HG02884 (cell line): ENCODE data around the gene ARAP3.

Source experiments
- ATAC-seq: cut with Tn5 transposase; IDR thresholded peaks from one replicate; pipeline ENCODE4 v1.9.1; 2021; ENCODE audit warnings: mild to moderate bottlenecking, moderate library complexity; ENCODE audit not compliant: unreplicated experiment

ARAP3 gene

DNA sequence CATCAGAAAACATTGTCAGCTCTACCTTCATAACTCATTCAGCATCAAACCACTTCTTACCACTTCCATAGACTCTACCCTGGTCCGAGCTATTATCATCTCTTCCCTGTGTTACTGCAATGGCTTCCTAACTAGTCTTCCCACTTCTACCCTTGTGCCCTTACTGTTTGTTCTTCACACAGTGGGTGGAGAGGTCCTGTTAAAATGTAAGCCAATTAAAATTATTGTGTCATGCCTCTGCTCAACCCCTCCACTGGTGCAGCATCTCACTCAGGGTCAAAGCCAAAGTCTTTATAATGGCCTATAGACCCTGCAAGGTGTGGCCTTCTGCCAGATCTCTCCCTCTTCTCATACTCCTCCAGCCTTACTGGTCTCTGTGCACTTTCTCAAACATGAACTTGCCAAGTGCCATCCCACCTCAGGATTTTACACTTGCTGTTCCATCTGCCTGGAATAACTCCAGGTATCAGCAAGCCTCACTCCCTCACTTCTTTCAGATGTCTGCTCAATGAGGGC lies 22.8 kb upstream of the ARAP3 start:
- ATAC-seq = no peak

DNA sequence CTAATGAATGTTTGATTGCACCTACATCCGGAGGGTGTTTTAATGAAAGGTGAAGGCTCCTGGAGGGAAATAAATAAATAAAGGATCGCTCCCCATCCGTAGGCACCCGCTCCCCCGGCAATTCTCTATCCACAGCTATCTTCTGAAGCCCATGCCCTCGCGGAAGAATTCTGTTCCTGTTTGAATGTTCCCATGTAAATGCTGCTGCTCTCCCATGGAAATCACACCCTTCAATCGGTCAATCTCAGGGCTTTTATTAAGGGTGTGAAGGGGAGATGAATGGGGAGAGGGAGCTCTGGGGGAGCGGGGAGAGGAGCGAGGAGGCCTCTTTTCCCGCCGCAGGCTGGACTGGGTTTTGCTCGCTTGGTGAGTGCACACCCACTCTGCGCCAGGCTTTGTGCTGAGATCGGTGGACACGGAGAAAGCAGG lies 21.1 kb upstream of the ARAP3 start:
- ATAC-seq = no peak

DNA sequence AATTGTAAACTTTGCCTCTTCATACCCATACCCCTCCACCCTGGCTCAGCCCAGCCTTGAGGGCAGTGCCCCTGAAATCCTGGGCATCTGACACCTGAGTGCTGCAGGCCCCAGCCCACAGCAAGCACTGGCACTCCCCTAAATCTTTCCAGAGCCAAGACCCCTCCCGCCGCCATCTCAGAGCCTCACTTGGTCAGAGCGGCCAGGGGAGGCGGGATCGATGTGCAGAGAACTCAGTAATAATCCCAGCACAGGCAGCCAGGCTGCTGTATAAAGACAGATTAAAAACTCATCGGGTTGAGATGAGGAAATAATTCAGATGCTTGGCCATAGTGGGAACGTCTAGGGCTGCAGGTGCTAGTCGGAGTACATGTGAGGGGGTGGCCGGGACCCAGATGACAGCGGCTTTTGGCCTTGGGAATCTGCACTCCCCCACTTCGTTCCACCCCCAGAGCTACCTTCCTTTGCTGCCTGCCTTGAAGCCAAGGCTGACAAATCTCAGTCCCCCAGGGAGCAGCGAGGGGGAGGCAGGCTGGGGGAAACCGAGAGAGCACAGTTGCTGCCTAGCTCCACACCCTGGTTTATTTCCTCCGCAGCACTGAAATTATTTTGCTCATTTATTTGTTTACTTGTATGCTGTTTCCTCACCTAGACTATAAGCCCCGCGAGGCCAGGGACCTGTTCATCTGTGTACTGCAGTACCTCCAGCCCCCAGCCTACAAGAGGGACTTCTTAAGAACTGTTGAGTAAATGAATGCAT lies 19.5 kb upstream of the ARAP3 start:
- no peak for ATAC-seq

- ATAC-seq = no peak
Measured at GRCh38 chr5:141697586-141697985, 15.6 kb upstream of the ARAP3 start.

- ATAC-seq = no peak
Measured at GRCh38 chr5:141696431-141696830, 14.4 kb upstream of the ARAP3 start.

DNA sequence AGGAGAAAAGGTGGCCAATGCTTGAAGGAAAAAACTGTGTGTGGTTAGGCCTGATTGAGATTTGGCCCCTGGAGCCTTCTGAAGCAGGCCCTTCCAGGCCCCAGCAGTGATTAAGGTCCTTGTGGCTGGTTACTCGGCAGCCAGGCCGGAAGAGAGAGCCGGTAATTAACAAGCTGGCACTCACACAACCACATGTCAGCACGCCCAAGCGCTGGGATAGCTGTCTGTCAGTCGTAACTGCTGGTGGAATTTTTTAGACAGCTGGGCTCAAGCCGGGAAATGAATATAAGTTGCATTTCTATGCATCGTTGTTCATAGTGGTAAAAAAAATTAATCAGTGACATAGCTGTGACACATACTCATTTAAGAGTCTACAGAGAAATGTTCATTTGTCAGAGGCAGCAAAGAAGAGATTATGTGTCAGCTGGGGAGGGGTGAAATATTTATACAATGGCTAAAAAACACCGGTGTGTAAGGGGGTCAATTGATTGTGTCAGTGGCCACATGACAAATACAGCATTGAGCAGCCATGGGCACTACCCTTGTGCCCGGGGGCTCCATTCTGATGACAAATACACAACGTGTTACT lies 13.7 kb upstream of the ARAP3 start:
- ATAC-seq = no peak

GRCh38 chr5:141694479-141694878 lies 12.4 kb upstream of the ARAP3 start:
- no peak for ATAC-seq

GRCh38 chr5:141692919-141693725 lies 11.1 kb upstream of the ARAP3 start:
- no peak for ATAC-seq

GRCh38 chr5:141692533-141692888 lies 10.5 kb upstream of the ARAP3 start:
- ATAC-seq = no peak

DNA sequence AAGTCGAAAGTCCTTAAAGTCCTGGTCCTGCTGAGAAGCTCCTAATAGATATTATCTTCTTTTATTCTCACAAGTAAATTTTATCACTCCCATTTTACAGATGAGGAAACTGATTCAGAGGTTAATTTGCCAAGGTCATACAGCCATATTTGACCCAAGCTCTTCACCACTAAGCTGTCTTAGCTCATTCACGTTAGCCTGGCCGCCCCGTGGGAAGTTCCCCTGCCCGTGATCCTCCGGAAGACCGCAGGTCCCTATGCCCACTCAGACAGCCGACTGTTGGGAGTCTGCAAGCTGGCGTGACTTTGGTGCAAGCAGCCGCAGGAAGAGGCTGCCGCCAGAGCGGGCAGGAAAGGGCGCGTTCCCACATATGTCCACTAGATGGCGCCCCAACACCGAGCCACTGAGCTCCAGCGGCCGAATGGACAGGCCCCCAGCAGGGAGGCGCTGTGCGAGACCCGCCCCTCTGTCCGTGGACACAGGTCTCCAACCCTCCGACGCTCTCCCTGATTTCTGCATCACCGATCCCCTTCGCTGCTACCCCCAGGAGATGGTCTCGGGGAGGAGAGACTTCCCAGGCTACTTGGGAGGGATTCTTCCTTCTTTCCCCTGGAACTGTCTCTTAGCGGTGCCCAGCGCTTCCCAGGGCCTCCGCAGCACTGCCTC lies 10.0 kb upstream of the ARAP3 start:
- peak; percentile 88 for ATAC-seq

DNA sequence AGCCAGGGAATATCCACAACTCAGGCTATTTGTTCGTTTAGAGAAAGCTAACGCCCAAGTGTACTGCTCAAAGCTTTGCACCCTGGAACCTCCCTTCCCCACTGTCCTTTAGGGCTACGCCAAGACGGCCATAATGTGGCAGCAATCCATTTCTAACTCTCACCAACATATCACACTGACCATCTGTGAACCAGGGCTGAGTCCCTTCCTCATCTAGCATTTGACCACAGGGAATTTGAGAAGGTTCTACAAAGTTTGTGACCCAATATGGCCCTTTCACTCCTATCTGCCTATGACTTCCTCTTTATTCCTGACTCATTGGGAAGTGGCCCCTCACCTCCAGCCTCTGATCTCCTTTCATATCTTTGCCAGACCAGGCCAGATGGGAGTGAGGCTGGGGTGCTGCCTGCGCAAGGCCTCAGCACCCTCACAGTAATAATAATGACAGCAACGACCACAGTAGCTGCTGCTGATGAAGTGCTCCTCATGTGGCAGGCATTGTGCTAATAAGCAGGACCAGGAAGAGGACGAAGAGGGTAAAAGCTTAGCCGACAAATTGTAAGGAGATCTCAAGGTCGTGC lies 9.3 kb upstream of the ARAP3 start:
- ATAC-seq = no peak

DNA sequence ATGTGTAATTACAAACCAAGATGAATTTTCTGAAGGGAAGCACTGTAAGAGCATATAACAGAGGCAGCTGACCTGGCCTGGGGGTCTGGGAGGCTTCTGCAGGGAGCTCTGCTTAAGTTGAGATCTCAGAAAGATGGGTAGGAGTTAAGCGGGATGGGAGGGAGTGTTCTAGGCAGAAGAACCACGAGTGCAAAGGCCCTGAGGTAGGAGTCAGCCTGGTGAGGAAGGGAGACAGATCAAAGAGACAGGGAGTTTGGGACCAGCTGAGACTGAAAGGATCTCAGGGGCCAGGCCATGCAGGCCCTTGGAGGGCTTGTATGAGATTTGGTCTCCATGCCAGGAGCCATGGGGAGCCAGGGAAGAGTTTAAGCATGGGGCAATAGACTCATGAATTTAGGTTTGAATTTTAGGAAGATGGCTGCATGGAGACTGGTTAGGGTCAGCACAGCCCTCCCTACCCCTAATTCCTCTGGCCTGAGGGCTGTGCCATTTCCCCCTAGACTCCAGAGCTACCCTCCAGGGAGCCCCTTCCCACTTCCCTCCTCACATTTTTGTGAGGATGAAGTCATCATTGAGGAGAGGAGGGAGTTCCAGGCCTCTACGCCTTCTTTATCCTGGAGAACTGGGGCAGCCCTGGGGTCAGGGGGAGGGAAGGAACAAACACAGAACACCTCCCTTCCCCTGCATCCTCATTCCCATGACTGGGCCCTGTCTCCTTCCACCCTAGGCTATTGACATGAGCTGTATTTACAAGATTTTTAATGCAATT lies 4.8 kb upstream of the ARAP3 start:
- ATAC-seq = no peak

- ATAC-seq = no peak
Measured at GRCh38 chr5:141685591-141685990, 3.6 kb upstream of the ARAP3 start.

DNA sequence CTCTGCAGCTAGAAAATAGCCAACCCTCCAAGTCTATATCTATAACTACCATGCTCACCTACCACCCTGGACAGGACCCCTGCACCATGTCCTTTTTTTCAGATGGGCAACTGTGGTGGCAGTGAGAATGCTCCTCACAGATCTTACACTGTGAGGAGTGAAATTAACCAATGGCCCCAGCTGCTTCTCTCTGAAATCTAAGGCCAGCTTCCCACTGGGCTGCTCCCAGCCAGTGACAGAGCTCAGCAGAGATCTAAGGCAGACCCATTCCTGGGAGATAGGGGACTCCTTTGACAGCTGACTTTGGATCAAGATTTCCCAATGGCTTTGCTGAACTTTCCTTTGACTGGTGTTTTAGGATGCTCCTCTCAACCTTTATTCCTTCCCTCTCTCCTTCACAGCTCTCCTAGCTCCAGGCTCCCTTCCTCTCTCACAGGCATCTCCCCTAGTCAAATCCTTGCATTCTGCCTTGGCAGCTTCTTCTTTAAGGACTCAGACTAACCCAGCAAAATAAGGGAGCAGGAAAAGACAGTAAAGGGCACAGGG lies 1.6 kb upstream of the ARAP3 start:
- ATAC-seq = no peak

DNA sequence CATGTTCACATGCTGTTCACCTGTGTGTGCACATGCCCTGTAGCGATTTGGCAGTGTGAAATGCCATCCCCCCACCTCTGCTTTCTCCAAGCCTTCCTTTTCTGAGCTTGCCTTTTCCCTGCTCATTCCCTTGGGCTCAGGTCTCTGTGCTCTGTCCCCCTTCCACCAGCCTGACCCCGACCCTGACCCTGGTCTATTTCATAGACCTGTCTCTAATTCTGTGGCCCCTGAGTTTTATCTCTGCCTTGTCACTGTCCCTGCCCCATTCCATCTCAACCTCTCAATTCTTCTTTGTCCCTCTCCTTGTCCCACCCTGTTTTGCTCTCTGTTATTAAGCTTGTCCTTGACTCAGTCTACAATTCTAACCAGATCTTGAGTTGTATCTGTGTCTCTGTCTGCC lies 735 bp downstream of the ARAP3 start:
- no peak for ATAC-seq

DNA sequence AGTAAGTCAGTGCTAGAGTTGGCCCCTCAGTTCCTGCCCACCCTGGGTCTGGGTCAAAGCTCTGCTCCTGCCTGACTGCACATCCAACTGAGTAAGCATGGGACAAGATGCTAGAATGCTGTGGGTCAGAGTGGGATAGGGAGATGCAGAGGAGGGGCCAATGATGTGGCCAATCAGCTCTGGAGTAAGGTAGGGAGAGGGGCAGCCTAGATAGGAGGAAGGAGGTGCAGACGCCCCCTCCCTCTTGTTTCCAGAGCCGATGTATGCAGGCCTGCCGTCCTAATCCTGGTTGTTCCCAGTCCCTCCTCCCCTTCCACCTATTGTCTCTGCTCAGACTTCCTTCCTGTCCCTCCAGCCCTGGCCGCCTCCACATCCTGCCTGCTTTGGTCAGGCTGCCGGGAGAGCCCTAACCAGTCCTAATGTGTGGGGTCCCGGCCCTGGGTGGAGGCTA lies 1.3 kb downstream of the ARAP3 start:
- ATAC-seq = no peak

DNA sequence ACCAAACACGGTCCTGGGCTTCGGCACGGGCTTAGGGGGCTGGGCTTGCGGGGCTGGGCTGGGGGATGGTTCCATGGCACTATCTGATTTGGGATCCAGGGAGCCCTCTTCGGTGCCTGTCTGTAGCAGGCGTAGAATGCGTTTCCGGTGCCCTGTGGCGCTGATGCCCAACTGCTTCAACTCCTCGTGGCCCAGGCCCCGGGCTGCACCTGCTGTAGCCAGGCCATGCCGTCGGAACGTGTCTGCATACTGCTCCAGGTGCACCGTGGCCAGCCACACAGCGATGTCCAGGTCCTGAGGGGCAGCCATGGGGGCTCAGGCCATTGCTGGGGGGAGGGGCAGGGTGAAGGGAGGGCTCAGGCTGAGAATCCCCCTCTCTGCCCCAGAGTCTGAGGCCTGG lies 1.9 kb downstream of the ARAP3 start:
- no peak for ATAC-seq

- ATAC-seq = no peak
Measured at GRCh38 chr5:141677415-141677814, 4.6 kb downstream of the ARAP3 start.

GRCh38 chr5:141675672-141676071 lies 6.4 kb downstream of the ARAP3 start:
- no peak for ATAC-seq

DNA sequence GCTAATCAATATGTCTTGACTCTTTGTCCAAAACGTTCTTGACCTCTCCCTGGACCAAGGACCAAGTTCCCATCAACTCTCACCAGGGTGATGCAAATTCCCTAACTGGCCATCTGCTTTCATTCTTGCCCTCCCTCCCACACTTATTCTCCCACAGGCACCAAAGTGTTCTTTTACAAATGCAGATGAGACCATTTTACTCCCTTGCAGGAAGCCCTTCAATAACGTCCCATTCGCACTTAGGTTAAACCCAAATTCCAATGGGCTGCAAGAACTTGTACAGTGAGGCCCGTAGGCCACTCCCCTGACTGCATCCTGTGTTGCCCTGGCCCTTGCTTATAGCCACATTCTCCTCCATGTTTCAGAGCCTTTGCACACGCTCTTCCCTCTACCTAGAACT lies 7.3 kb downstream of the ARAP3 start:
- no peak for ATAC-seq
